Peyer's patch (tissue), 4 donors: ENCODE measurements around the gene DCHS1.

Experiments
- CTCF ChIP-seq, 6 experiments: fragments of 450-650 bp in 4 of 6; fragments of 200-600 bp in 2 of 6; sonication (generic) in 1 of 6; IDR thresholded peaks; one replicate each; pipeline ENCODE4 v1.5.1; 2017 to 2019; ENCODE audit warnings: antibody characterized with exemption in 6 of 6, mild to moderate bottlenecking in 3 of 6, moderate library complexity in 1 of 6
- POLR2A ChIP-seq, 2 donors: fragments of 450-650 bp; IDR thresholded peaks; one replicate each; pipeline ENCODE4 v1.5.1; 2017; ENCODE audit warnings: antibody characterized with exemption in 2 of 2, mild to moderate bottlenecking in 2 of 2, moderate library complexity in 2 of 2

GRCh38 chr11:6627762-6628241 is 27.8 kb downstream of the DCHS1 start:
- TF ChIP-seq CTCF (IDR thresholded peaks at IDR 0.05) = no peak
- TF ChIP-seq POLR2A (IDR thresholded peaks at IDR 0.05) = no peak
